NCI-H345 (cell line): ENCODE measurements around the gene APOB.

Source experiments
- DNase-seq: peaks from one replicate; lab custom pipeline; 2025; lab: John Stamatoyannopoulos, UW

The APOB gene, protein sequence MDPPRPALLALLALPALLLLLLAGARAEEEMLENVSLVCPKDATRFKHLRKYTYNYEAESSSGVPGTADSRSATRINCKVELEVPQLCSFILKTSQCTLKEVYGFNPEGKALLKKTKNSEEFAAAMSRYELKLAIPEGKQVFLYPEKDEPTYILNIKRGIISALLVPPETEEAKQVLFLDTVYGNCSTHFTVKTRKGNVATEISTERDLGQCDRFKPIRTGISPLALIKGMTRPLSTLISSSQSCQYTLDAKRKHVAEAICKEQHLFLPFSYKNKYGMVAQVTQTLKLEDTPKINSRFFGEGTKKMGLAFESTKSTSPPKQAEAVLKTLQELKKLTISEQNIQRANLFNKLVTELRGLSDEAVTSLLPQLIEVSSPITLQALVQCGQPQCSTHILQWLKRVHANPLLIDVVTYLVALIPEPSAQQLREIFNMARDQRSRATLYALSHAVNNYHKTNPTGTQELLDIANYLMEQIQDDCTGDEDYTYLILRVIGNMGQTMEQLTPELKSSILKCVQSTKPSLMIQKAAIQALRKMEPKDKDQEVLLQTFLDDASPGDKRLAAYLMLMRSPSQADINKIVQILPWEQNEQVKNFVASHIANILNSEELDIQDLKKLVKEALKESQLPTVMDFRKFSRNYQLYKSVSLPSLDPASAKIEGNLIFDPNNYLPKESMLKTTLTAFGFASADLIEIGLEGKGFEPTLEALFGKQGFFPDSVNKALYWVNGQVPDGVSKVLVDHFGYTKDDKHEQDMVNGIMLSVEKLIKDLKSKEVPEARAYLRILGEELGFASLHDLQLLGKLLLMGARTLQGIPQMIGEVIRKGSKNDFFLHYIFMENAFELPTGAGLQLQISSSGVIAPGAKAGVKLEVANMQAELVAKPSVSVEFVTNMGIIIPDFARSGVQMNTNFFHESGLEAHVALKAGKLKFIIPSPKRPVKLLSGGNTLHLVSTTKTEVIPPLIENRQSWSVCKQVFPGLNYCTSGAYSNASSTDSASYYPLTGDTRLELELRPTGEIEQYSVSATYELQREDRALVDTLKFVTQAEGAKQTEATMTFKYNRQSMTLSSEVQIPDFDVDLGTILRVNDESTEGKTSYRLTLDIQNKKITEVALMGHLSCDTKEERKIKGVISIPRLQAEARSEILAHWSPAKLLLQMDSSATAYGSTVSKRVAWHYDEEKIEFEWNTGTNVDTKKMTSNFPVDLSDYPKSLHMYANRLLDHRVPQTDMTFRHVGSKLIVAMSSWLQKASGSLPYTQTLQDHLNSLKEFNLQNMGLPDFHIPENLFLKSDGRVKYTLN (N-terminal part only)

DNA sequence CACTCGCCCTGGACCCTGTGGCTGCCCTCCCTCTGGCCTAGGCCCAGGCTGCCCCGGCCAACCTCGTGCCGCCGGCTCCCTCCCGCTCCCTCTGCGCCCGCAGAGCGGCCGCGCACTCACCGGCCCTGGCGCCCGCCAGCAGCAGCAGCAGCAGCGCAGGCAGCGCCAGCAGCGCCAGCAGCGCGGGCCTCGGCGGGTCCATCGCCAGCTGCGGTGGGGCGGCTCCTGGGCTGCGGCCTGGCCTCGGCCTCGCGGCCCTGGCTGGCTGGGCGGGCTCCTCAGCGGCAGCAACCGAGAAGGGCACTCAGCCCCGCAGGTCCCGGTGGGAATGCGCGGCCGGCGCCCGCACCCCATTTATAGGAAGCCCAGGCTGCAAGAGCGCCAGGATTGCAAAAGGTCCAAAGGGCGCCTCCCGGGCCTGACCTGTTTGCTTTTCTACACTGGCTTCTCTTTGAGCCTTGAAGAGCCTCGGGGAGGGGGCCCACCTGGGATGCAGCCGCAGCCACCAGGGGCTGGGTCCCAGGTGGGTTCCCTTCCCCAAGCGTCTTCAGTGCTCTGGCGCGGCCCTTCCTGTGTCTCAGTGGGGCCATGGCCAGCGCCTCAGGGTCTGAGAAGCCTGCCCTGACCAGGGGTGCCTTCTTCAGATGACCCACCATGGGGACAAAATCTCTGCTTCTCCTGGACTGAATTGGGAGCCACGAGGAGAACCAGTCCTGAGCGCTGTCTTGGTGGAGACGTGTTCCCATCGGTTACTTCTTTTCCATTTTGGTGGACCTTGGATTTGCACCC lies at the start of gene APOB:
APOB (minus strand) TSS at position 330 of the 789 bp plus-strand sequence; CDS start at position 202, 128 bp downstream.
- no peak for DNase-seq

DNA sequence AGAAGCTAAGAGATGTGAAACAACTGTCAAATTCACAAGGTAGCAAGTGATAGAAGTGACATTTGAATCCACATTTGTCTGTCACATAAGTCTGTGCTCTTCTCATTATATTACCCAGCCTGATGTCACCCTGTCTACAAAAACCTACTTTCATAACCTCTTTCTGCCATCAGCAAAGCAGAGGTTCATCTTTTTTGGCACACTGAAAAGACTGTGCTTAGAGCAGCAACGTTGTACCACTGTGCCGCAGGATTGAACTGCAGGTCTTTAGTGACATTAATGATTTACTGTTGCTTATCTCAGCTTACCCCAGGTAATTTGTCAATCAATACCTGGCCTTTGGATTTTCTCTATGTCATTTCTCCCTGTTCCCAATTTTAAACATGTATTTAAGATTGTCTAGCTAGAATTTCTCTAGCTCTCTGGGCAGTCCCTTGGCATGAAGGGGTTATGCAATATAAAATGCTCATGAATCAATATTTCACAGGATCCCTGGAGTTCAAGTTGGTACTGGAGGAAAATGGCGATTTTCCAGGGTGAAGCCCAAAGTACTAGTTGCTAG lies 48.5 kb upstream of the APOB start:
- DNase-seq: no peak

DNA sequence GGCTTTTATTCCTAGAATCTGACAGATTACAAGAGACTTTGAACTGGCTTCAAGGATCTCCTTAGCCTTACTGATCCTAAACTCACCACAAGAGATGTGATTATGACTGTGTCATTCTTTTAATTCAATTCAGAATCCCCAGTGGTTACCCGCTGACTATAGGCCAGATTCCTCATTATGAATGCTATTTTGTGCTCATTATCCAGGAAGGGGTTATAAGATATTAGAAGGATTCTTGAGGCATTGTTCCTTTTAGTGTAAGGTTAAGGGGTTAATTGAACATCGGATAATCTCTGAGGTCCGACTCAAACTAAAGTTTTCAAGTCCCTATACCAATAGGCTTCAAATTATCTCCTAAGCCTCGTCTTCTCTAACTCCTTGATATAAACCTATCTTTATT lies 40.5 kb upstream of the APOB start:
- no peak for DNase-seq

DNA sequence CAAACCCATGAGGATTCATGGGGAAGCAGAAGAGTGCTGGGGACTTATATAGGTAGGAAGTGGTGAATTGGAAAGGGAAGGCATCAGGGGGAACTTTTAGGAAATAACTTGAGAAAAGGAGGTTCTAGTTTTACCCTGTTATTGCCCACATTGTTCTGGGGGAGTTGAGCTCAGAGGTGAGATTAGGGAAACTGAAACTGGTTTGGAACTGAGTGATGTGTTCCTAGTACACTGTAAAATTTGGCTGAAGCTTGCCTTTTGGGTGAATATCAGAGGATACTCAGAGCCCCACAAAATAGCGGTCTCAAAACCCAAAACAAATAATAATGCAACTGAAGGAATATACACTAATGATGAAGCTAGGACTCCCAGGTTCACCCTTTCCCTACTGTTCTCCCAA lies 39.6 kb upstream of the APOB start:
- DNase-seq: no peak

DNA sequence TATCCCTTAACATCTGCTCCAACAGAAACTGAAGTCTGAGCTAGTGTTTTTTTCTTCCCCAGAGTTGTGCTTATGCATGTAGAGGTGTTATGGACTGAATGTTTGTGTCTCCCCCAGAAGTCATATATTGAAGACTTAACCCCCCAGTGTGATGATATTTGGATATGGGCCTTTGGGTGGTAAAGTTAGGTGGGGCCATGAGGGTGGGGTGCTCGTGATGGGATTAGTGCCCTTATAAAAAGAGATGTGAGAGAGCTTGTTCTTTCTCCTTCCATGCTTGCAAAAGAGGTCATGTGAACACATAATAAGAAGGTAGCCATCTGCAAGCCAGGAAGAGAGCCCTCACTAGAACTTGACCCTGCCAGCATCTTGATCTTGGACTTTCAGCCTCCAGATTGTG lies 34.4 kb upstream of the APOB start:
- DNase-seq: no peak

DNA sequence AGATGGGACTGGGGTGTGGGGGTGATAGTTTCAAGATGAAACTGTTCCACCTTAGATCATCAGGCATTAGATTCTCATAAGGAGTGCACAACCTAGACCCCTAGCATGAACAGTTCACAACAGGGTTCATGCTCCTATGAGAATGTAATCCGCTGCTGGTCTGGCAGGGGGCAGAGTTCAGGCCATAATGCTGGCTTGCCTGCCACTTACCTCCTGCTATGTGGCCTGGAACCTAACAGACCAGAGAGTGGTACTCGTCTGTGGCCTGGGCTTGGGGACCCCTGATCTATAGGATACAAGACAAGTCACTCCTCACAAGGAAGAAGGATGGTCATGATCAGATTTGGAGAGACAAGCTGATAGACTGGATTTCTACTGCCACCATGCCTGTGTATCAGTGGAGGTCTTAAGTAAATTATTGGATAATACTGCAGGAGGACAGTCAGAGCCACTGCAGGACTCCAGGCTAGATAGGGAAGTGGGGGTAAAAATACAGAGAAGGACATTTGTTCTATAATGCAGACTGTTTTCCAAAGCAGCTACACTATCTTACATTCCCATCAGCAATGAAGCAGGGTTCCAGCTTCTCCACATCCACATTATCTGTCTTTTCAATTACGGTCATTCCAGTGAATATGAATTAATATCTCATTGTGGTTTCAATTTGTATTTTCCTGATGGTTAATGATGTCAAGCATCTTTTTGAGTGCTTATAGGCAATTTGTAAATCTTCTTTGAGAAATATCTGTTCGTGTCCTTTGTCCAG lies 28.8 kb upstream of the APOB start:
- no peak for DNase-seq

DNA sequence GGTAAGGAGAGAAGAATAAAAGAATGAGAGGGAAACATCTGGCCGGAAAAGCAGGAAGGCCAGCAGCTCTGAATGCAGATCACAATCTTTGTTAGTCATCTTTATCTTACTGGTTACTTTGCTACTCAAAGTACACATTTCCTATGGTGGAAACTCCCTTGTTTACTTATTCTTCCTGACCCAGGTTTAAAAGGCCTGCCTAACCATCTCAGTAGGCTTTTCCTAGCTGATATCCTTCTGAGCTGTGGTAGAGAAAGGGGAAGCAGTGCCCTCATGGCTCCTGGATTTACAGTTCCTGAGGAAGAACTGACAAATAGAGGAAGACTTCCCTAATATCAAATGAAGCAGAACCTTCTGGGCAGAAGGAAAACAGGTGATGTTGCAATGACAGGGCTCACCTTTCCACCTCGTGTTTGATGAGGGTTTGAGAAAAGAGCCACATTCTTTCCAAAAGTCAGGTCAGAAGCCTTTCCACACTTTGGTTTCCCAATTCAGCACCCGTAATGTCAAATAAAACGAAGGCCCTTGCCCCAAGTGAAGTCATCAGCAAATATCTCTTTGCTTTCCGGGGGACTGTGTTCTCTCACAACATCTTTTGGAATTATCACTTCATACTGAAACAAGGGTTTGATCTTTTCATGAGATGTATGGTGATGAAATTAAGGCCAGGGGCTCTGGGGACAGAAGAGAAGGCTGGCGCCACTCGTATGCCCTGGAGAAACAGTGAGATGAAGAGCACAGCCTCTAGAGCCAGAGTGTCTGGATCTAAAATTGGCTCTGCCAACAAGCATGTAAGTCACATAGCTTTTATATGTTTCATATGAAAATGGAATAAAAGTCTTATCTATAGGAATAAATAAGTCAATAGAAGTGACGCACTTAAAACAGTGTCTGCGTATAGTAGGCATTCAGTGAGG lies 26.7 kb upstream of the APOB start:
- no peak for DNase-seq

DNA sequence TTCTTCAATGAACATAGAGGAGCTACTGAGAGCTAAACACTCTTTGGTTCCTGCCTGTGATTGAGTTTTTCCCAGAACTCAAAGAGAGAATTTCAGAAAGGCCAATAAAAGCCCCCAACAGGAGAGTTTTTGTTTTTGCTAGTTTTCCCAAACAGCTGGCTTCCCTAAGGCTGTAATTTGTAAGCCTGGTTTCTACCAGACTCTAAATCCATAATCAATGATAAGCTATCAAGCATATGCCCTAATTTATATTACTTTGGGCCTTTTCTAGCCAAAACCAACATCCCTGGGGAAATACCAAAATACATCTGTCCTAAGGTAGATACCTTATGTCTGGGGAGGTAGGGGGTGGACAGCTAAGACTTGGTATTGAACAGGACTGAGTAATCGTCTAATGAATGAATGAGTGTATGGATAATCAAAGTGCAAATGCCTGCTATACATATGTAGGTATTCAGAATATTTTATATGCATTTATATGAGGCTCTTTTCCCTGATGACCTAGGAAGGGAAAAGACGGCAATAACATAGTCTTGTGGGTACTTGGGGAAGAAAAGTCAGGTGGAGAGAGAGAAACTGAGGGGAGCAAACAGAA lies 26.0 kb upstream of the APOB start:
- DNase-seq: no peak

DNA sequence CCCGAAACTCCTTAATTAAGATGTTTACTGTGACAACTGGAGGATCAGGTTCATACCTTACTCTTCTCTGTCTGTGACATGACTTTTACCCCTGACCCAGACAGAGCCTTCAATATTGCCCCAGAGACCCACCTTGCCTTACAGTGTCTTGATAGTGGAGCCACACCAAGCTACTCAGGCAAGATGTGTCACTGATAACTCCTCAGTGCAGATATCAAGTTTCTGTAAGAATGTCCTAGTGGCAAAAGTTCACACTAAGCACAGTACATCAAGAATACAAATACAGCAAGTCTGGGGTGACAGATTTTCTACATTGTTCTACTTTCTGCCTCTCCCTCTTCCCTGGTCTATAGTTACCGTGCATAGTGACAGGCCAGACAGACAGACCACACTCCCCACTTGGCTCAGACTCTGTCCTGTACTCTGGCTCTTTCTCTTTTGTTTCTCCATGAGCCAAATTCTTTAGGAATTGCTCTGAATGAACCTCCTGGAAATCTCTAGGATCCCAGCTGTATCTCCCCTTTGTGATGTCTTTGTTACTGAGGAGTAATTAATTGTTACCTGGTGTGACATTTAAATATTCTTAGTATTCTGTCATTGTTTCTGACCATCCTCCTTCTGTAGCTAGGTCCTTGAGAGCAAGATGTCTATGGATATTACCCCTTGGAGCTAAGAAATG lies 24.1 kb upstream of the APOB start:
- DNase-seq: no peak

DNA sequence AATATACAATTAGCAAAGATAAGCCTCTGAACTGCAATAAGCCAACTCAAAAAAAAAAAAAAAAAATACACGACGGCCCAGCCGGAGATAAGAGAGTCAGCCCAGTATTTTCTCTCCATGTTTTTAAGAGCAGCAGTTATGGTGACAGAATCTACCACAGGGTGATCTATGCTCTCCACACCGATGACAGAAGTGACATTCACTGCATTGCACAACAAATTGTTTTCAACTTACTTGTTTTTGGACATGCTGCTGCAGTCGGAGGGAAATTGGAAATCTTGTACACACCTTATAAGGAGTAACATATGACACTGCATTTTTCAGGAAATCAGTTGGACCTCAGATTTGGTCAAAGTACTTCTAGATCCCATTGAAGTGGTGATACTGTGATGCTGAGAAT lies 23.3 kb upstream of the APOB start:
- DNase-seq: no peak

DNA sequence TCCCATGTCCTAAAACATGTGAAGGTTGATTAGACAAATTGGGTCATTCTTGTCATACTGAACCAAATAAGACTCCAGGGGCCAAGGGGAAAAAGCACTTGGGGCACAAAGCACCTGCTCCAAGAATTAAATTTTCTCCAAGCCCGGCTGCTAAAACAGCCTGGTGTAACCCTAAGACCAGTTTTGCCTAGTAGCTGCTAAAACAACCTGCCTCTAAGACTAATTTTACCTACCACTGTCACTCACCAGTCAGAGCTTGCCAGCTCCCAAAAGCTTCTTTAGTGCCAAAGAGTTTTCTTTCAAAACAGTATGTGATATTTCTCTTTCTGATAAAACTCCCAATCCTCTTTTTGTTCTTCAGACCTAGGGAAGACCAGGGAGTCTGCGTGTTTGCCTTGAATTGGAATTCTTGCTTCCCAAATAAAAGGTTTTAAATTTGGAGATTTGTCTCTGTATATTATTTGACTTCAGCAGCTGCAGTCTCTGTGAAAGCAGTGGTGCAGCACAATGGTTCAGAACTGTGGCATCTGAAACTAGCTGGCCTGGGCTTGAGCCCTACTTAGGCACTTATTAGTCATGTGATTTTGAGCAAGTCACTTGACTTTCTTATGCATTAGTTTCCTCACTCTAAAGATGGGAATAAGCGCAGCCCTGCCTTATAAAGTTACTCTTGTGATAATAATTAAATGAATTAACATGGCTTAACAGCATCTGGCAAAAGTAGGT lies 16.2 kb upstream of the APOB start:
- no peak for DNase-seq

DNA sequence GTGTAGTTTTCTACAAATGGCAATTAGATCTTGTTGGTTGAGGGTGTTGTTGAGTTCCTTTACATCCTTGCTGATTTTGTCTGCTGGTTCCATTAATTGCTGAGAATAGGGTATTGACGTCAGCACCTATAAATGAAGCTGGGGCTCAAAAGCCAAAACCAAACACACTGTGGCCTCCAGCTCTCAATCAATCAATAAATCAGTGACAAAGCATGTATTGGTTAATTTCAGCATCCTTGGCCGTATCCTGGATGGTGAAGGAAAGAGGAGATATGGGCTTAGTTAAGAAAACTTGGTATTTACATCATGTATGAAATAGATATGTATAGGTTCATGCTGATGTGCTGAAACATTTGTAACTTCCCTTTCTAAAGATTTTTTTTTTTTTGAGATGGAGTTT lies 13.2 kb upstream of the APOB start:
- no peak for DNase-seq

DNA sequence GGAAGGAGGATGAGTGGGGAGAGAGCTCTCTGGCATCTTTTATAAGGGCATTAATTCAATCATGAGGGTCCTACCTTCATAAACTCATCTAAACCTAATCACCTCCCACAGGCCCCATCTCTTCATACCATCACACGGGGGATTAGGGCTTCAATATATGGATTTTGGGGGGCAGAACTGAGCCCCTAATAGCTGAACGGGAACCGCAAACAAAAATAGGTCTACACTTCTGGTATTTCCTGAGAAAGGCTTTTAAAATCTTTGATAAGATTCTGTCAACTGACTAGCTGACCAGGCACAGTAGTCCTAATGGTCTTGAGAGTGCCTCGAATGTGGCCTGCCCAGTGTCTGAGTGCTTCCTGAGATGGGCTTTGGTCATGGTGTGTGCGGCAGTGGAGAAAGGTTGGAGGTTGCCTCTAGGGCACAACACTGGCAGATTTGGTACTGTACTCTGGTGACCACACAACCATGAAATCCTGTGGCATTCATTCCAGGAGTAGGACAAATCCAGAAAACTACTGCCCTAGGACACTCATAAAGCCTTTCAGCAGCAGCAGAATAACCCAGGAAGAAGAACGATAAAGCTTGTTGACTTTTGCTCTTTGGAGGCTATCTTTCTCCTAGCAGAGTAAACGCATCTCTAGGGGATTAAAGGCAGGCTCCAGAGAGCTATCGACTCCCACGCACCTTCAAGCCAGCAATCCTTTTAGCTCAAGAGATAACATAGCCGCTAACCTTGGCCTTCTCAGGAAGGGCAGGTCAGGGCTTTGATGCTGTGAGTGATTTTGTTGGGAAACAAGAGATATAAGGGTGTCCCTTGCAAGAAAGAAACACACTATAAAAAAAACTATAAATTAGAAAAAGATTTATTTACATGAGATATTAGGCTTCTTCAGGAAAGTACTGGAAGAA lies 12.3 kb upstream of the APOB start:
- no peak for DNase-seq

DNA sequence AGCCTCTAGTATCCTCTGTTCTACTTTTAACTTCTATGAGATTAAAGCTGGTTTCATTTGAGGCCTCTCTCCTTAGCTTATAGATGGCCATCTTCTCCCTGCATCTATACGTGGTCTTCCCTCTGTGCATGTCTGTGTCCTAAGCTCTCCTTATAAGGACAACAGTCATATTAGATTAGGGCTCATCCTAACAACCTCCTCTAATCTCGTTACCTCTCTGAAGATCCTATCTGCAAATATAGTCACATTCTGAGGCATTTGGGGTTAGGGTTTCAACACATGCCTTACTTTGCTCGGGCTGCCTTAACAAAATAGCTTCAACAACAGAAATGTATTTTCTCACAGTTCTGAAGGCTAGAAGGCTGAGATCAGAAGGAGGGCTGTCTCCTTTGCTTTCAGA lies 11.6 kb upstream of the APOB start:
- no peak for DNase-seq

DNA sequence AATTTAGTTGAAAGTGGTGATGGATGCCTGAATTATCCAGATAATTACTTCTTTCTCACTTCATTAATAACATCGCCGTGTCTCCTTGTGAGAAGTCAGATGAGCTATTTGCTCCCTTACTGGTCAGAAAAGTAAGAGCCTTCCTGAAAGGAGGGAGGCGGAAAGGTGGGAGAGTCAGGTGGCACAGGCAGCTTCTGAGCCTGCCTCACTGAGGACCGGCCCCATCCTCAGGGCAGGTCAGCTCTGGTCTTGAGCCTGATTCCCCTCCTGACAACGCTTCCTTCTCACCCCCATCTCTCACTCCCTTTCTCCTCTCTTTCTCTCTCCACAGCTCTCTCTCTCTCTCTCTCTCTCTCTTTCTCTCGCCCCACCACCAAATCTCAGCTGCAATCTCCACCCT lies 10.1 kb upstream of the APOB start:
- no peak for DNase-seq

DNA sequence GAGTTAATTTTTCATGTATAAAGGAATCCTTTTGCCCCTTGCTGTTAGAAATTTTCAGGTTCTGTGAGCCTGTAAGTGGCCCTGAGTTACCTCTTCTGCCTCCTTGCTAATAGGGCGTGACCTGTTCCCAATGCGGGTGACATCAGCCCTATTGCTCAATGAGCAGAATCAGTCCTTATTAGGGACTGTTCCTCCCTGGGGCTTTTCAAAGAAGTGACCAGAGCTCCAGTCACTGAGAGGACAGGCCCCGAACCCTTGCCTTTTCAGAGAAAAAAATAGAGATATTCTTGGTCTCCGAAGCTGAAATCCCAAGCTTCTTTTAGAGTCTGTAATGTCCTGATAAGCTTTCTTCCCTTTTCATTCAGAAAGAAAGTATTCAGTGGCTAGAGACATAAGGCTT lies 8.2 kb upstream of the APOB start:
- no peak for DNase-seq

DNA sequence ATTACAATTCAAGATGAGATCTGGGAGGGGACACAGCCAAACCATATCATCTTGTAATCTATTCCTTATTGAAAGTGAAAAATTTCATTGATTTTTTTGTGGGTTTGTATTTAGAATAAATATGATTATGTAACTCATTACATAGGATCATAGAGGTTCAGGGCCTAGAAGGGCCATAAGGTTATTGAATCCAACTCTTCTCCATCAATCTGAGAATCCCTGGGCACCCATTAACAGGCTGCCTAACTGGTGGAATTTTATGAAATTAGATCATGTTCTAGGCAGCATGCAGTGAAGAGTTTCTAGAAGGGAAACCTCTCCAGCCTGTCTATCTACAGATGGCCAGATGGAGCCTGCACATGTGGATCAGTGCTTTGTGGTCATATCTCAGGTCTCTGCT lies 6.3 kb upstream of the APOB start:
- no peak for DNase-seq
